Uterus (tissue), 4 donors: Measurements from ENCODE around the gene RTN1. TPM values are rescaled to one million over a fixed set of nuclear protein-coding genes. Genes with fewer than 3 reads are reported as not detected.

Experiments used
- DNase-seq, 2 donors: peaks; one replicate each; pipeline ENCODE4 v3.0.0-alpha.2; 2019 to 2020
- H3K27ac ChIP-seq, 2 donors: fragments of 200-600 bp; sonication (generic); 1 replicate in 1 of 2; 2 replicates in 1 of 2; pipeline ENCODE4 v1.5.1; 2016 to 2018
- H3K27me3 ChIP-seq, 2 donors: fragments of 200-600 bp; sonication (generic); one replicate each; pipeline ENCODE4 v1.5.1; 2018 to 2019; ENCODE audit warnings: control low read depth in 1 of 2
- H3K36me3 ChIP-seq, 2 donors: fragments of 200-600 bp; sonication (generic); one replicate each; pipeline ENCODE4 v1.5.1; 2019; ENCODE audit warnings: control low read depth in 1 of 2
- H3K4me1 ChIP-seq, 2 donors: fragments of 200-600 bp; sonication (generic); one replicate each; pipeline ENCODE4 v1.5.1; 2018 to 2019; ENCODE audit warnings: control low read depth in 1 of 2
- H3K4me3 ChIP-seq, 2 donors: fragments of 200-600 bp; sonication (generic); 1 replicate in 1 of 2; 2 replicates in 1 of 2; pipeline ENCODE4 v1.5.1; 2018 to 2019; ENCODE audit warnings: mild to moderate bottlenecking in 1 of 2
- H3K9me3 ChIP-seq, 2 donors: fragments of 200-600 bp; sonication (generic); one replicate each; pipeline ENCODE4 v1.5.1; 2019; ENCODE audit warnings: control low read depth in 1 of 2
- POLR2A ChIP-seq, 2 donors: fragments of 450-650 bp; IDR thresholded peaks; one replicate each; pipeline ENCODE4 v1.6.1; 2016; ENCODE audit warnings: antibody characterized with exemption in 2 of 2, mild to moderate bottlenecking in 1 of 2, moderate library complexity in 1 of 2
- intact Hi-C: fragments of 100-400 bp; cut with DNase I; formaldehyde crosslinking; loops from one replicate; pipeline ENCODE4 v1.15.1; 2023; ENCODE audit warnings: low total_unique reads
- total RNA-seq, 4 donors: library from RNA; depleted of rRNA in 3 of 4; stranded (reverse); fragments of >200 nt in 3 of 4; gene quantifications; one replicate each; pipeline versions ENCODE4 v1.1.0 to v1.2.4, GENCODE V29; 2014 to 2023
- TF ChIP-seq, protein P1 (sequence below), 4 experiments: fragments of 200-600 bp in 2 of 4; fragments of 450-650 bp in 2 of 4; sonication (generic) in 2 of 4; IDR thresholded peaks; one replicate each; pipeline ENCODE4 v1.5.1; 2016 to 2019; ENCODE audit warnings: antibody characterized with exemption in 4 of 4, mild to moderate bottlenecking in 2 of 4, moderate library complexity in 1 of 4
- donor health status: DM: yes; HTN: yes; CAD: no.

Gene RTN1
- total RNA-seq, 4 donors from 2014 or later = 0.26 to 14.4 (median 7.5) TPM

DNA sequence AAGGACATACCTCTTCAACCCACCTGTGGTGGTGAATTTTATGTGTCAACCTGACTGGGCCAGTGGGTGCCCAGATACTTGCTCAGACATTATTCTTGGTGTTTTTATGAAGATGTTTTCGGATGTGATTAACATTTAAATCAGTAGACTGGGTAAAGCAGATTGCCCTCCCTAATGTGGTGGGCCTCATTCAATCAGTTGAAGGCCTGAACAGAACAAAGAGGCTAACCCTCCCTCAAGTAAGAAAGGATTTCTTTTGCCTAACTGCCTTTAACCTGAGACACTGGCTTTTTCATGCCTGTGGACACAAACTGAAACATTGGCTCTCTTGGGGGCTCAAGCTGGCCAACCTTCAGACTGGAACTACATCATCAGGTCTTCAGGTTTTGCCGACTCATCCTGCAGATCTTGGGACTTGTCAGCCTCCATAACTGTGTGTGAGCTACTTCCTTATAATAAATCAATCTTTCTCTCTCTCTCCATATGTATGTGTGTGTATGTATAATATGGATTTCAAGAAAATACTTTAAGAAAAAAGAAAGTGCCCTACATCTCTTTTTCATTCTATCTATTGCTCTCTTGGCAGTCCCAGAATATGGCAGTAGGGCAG lies 39.4 kb downstream of the RTN1 start:
- intact Hi-C loops = no loop called here
- H3K27ac ChIP-seq = no peak overlapping the region
- H3K9me3 ChIP-seq = no peaks in the 10 kb centered on the region
- TF ChIP-seq POLR2A (IDR thresholded peaks at IDR 0.05) = no peak
- TF ChIP-seq, protein P1, sequence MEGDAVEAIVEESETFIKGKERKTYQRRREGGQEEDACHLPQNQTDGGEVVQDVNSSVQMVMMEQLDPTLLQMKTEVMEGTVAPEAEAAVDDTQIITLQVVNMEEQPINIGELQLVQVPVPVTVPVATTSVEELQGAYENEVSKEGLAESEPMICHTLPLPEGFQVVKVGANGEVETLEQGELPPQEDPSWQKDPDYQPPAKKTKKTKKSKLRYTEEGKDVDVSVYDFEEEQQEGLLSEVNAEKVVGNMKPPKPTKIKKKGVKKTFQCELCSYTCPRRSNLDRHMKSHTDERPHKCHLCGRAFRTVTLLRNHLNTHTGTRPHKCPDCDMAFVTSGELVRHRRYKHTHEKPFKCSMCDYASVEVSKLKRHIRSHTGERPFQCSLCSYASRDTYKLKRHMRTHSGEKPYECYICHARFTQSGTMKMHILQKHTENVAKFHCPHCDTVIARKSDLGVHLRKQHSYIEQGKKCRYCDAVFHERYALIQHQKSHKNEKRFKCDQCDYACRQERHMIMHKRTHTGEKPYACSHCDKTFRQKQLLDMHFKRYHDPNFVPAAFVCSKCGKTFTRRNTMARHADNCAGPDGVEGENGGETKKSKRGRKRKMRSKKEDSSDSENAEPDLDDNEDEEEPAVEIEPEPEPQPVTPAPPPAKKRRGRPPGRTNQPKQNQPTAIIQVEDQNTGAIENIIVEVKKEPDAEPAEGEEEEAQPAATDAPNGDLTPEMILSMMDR (IDR thresholded peaks at IDR 0.05) = no peak
- no peaks in the 10 kb centered on the region for H3K27me3 ChIP-seq
- H3K4me1 ChIP-seq = no peaks in the 10 kb centered on the region
- DNase-seq = no peak
- no peak overlapping the region for H3K4me3 ChIP-seq
- no peaks in the 10 kb centered on the region for H3K36me3 ChIP-seq

DNA sequence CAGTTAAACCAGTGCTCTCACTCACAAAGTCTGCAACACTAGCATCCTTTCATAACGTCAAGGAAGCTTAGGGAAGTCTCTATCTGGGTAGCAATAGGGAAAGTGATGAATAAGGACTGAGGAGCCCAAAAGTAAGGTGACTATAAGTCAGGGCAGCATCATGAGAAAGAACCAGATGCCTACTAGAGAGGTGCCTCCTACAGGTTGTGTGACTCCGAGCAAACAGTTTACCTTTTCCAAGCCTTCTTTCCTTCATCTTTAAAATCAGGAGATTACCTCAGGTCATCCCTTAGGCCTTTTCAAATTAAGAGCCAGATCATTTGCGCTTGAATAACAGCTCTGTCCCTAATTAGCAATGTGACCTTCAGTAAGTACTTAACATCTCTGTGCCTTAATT lies 40.2 kb downstream of the RTN1 start:
- H3K4me3 ChIP-seq = no peak overlapping the region
- no peak for DNase-seq
- TF ChIP-seq, protein P1 (IDR thresholded peaks at IDR 0.05) = no peak
- intact Hi-C loops = no loop called here
- no peak overlapping the region for H3K27ac ChIP-seq
- H3K4me1 ChIP-seq = no peaks in the 10 kb centered on the region
- no peaks in the 10 kb centered on the region for H3K27me3 ChIP-seq
- no peaks in the 10 kb centered on the region for H3K9me3 ChIP-seq
- H3K36me3 ChIP-seq = no peaks in the 10 kb centered on the region

DNA sequence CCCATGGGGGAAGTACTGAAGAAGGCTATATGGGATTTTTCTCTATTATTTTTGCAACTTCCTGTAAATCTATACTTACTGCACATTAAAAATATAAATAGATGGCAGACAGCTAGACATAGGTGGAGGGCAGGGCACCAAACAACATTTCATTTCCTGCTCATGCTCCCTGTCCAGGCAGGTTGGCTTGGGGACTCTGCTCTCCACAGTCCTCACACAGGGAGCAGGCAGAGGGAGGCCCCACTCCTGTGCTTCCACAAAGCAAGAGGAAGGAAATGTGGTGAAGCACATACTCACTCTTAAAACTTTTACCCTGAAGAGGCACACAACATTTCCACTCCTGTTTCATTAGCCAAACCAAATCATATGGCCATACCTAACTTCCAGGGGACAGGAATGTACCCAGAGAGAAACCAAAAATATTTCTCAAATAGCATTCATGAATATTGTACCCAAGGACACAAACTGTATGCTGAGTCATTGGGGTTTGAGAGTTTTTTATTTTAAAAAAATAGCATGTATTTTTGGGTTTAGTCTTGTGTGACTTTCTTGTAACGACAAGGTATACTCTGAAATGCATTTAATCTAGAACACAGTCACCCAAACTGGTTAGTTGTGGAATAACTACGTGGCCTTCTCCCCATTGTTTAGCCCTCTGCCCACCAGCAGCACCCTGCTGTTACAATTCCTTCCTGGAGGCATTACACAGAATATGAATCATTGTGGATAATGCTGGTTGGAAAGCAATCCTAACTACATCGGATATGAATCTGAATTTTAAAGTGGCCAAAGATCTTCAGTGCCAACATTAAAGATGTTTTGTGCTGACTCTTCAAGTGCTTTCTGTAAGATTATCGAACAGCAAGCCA lies 40.9 kb downstream of the RTN1 start:
- no peaks in the 10 kb centered on the region for H3K36me3 ChIP-seq
- H3K9me3 ChIP-seq = no peaks in the 10 kb centered on the region
- TF ChIP-seq, protein P1 (IDR thresholded peaks at IDR 0.05) = no peak
- no peak for TF ChIP-seq POLR2A (IDR thresholded peaks at IDR 0.05)
- no peak overlapping the region for H3K4me3 ChIP-seq
- H3K27ac ChIP-seq = no peak overlapping the region
- no peak for DNase-seq
- no peaks in the 10 kb centered on the region for H3K27me3 ChIP-seq
- no peaks in the 10 kb centered on the region for H3K4me1 ChIP-seq
- intact Hi-C loops = no loop called here

DNA sequence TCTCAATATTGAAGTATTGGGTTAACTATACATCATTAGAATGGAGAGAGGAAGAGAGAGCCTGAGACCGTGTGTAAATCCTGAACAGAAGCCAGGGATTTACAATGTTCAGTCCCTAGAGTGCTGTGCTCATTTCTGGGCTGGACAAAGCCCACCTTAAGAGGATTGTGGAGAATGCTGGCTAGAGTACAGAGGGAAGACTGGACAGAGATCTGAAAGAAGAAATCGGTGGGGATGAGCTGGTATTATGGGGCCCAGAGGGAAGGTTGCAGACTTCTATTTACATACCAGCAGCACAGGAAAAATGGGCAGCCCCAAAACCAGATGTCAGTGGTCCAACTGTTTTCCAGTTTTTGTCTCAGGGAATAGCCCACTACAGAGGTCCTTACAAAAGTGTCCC lies 42.3 kb downstream of the RTN1 start:
- TF ChIP-seq POLR2A (IDR thresholded peaks at IDR 0.05) = no peak
- no peaks in the 10 kb centered on the region for H3K4me1 ChIP-seq
- no peak for DNase-seq
- no peaks in the 10 kb centered on the region for H3K36me3 ChIP-seq
- H3K27me3 ChIP-seq = no peaks in the 10 kb centered on the region
- intact Hi-C loops = no loop called here
- H3K27ac ChIP-seq = no peak overlapping the region
- no peaks in the 10 kb centered on the region for H3K9me3 ChIP-seq
- no peak overlapping the region for H3K4me3 ChIP-seq

DNA sequence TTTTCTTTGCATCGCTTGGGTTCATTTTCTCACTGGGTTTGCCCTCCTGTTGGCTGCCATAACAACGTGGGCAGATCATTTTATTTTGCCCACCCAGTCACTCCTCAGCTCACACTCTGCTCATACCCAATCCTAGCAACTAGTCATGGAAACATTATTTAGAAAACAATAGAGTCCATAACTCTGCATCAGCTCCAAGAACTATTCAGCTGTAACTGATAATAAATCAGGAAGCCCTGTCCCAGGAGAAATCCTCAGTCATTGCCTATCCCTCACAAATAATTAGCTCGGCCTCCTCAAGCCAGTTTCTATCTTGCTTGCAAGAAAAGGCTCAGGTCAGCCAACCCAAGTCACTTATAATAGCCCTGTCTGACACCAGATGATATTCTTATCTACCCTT lies 43.2 kb downstream of the RTN1 start:
- Histone ChIP-seq H3K27ac (no peak overlapping the region), H3K36me3 (no peaks in the 10 kb centered on the region), H3K27me3 (no peaks in the 10 kb centered on the region), H3K9me3 (no peaks in the 10 kb centered on the region), H3K4me3 (no peak overlapping the region), H3K4me1 (no peaks in the 10 kb centered on the region)
- no peak for DNase-seq
- intact Hi-C loops = no loop called here
- TF ChIP-seq, protein P1 (IDR thresholded peaks at IDR 0.05) = no peak
- TF ChIP-seq POLR2A (IDR thresholded peaks at IDR 0.05) = no peak
